ENCODE data around the gene ACO2.
A peak's percentile ranks its signal among the peaks of the same experiment; 100 is the strongest.
"Not testable (repeated sequence)": the region's sequence is repeated elsewhere in the genome, so short reads cannot be mapped to it uniquely, and the experiment has no call there.

The ACO2 gene

DNA sequence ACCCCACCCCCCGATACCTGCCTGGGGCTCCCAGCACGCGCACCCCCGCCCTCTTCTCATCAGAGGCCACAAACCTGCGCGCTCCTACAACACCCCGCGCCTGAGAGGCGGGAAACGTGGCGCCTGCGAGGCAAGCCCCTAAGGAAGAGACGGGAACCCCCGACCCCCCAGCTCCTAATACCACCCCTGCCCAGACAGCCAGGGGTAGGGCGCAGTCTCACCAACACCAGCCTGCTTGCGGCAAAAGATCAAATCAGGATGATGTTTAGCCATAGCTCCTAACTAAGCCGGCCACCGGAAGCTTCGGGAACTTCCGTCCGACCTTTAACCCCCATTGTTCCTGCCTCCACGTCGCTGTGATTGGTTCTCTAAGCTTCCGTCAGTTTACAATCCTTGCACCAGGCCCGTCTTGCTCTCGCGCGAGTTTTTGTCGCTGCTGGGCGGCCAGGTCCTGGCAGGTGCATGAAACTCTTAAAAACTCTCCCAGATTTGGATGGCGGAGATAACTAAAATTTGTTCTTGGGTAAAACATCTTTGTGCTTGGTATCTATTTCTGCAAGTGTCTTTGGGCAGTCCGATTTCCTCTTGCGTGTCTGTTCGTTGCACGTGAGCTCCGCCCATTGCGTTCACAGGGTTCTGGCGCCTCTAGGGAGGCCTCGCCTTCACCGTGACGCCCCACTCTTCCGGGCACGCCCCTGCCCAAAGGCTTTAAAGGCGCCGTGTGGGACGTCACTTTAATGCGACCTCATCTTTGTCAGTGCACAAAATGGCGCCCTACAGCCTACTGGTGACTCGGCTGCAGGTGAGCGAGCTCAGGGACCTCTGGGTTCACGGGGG, at the start of gene ACO2, which contains the start of gene PHF5A:
Gene ACO2 (plus strand): TSS at position 737 of the 837 bp plus-strand sequence. CDS start 30 bp downstream, at position 767.
Gene PHF5A (minus strand): TSS at position 312 of the 837 bp plus-strand sequence. CDS start 39 bp downstream, at position 273.
- DNase-seq, result peak; percentile 97

GRCh38 chr22:41425660-41426365, 43.1 kb upstream of the ACO2 start:
- DNase-seq, result peak; percentile 21

GRCh38 chr22:41429232-41429950, 39.5 kb upstream of the ACO2 start:
- DNase-seq, result no peak

- no peak for DNase-seq
Measured at GRCh38 chr22:41429951-41430332, 39.0 kb upstream of the ACO2 start.

- DNase-seq, result no peak
Measured at GRCh38 chr22:41431656-41432055, 37.3 kb upstream of the ACO2 start.

DNA sequence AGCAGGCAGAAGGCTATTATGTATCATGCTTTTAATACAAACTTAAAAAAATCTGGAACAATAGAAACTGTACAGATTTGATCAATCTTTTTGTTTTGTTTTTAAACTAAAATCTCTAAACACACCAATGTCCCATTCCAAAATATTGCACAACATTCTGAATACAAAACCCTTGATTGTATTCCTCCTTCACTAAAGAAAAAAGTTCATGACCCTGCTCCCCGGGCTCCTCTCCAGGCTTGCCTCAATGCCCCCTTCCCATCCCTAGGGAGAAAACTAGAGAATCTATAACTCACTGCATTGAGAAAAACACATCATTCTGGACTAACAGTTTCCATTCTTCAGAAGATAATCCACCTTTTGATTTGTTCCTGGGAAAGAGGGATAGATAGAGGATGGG, 35.4 kb upstream of the ACO2 start:
- not testable (repeated sequence) for DNase-seq

GRCh38 chr22:41434361-41435003, 34.4 kb upstream of the ACO2 start:
- DNase-seq, result not testable (repeated sequence)

GRCh38 chr22:41435560-41435959, 33.4 kb upstream of the ACO2 start:
- no peak for DNase-seq

GRCh38 chr22:41436322-41437113, 32.4 kb upstream of the ACO2 start:
- DNase-seq, result no peak

DNA sequence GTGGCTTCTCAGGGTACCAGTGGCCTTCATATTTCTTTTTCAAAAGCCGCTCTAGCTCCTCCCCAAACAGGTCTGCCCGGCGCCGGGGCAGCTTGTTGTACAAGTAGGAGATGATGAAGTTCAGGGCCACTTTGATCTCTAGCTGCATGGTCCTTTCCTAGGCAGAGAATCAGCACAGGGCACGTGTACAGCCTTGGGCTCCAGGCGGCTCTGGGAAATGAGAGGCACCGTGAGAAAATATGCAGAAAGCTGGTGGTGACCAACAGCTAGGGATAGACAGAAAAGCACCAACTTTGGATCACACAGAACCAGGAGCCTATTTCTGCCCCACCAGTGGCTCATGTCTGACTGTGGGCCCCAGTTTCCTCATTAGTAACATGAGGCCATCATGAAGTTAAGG, 31.7 kb upstream of the ACO2 start:
- no peak for DNase-seq

GRCh38 chr22:41440511-41440910, 28.4 kb upstream of the ACO2 start:
- DNase-seq, result not testable (repeated sequence)

GRCh38 chr22:41442240-41442792, 26.6 kb upstream of the ACO2 start:
- DNase-seq, result no peak

DNA sequence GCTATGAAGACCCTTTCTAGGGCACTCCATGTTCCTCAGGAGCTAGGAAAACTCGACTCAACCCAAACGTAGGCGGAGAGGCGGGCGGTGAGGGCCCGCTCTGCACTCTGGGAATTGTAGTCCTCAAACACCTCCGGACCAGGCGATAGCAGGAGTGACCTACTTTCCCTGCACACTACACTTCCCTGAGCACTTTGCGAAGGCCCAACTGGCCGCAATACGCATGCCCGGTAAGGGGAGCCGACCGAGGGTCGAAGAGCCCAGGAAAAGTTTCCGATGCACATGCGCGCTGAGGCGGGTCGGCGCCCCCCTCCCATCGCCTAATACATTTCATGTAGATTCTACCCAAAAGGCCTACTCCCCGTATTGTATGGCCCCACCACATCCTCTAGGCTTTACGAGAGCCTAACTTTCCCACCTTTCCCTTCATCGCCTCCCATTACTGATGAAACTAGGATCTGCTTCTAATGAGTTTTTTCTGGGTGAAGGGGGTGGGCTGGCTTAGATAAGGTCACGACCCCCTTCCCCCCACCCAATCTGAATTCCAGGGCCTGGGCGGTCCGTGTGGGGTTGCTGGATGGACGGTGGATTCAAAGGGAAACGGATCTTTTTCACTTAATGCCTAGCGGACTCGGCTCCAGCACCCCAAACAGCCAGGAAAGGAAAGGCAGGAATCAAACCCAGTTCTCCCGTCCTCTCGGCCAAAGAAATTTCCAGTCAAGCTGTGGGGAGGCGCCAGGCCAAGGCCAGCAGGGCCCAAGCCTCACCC, 24.4 kb upstream of the ACO2 start:
- DNase-seq, result peak; percentile 91

GRCh38 chr22:41445129-41446056, 23.5 kb upstream of the ACO2 start:
- DNase-seq, result peak; percentile 28

- peak; percentile 23 for DNase-seq
Measured at GRCh38 chr22:41446057-41446501, 22.8 kb upstream of the ACO2 start.

DNA sequence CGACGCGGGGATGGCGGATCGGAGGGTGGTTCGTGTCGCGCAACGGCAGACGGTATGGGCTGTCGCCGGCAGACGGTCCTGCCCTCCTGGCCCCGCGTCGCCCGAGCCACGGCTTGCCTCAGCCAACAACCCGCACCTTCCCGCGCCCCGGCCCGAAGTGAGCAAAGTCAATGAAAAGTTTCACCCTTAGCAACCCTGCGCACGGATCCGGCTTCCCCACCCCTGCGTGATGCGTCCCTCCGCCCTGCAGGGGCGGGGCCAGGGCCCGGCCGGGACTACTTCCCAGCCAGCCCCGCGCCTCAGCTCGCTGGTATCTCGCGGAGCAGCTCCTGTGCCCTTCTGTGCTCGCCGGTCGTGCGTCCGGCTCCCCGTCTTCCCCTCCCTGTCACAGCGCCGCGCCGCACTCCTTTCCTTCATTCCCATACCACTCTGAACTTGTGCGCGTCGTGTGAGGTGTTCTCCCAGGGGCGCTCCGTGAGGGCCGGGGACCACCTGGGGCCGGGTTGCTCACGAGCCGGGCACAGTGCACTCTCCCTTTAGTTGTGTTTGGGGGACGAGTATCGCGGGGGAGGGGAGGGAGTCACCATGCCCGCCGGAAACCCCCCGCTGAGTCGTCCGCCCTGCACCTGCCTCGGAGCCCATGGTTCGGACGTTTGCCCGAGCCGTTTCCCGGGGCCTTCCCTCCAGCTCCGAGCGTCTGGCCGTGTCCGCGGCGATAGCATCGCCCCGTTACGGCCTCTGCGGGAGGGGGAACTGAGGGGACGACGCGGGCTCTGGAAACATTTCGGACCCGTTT, 22.1 kb upstream of the ACO2 start, which contains the start of gene TOB2:
Gene TOB2 (minus strand): TSS at position 163 of the 796 bp plus-strand sequence. CDS start 9,456 bp downstream, outside the sequence.
- peak; percentile 95 for DNase-seq

DNA sequence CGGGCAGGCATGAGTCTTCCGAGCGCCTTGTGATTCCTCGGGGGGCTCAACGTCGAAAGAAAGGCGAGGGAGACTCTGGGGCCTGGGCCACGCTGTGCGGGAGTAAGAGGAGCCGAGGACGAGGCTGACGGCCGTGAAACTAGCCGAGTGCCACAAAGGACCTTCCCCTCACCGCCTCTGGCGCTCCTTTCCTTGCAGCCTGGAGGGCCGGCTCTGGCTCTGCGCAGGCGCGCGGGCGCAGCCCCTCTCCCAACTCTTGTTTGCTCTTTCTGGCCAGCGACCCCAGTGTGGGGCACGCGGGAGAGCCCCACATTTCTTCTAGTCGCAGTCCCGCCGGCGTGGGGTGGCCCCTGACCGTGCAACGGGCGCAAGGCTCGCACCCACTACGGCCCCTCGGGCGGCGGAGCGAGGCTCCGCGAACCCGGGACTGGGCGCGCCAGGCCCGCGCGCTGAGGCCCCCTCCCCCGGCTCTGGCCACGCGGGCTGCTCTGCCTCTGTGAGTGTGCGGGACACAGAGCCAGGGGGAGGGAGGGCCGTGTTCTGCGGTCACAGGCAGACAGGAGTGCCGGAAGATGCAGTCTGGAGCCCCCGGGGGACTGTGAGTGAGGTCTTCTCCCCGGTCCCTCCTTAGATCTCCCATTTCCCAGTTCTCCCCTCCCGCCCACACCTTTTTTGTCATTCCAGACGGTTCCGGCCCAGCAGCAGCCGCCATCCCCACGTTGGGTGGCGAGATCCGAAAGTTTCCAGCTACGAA, 21.3 kb upstream of the ACO2 start:
- peak; percentile 69 for DNase-seq
